GM18909 (cell line): Measurements from ENCODE around the gene UBE2K.
"Not testable (repeated sequence)": the region's sequence is repeated elsewhere in the genome, so short reads cannot be mapped to it uniquely, and the experiment has no call there.

Experiments
- ATAC-seq: cut with Tn5 transposase; IDR thresholded peaks from one replicate; pipeline ENCODE4 v1.9.1; 2021; ENCODE audit warnings: mild to moderate bottlenecking; ENCODE audit not compliant: unreplicated experiment, poor library complexity

UBE2K gene

DNA sequence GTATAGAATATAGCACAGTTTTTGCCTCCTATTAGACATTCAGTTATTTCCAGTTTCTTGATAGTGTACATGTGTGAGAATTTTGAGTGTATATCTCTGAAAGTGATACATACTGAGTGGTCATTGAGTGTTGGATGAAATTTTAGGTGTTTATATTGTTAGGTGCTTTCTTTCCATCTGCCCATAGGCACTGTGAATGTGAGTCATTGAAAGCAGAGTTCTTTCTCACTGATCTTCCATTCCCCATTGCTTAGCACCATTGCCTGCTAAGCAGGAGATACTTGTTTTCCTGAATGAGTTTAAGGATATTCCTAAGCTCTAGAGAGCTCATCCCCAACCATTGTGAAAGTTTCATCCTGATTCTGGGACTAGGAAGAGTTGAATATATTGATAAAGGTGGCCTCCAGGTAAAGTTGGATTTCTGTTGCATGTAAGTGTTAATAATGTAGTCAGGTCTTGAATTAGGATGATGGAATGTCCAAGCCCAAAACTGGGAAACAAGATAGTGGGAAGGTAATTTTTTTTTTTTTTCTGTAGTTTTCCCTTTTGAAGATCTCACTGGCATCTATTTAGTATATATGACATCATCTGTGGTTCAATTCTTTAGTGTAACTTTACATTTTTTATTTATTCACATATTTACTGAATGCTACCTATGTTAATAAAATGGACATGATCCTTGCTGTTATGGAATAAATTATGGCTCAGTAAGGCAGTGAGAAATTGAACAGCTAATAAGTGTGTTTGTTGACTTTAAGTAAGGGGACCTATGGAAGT is 22.1 kb downstream of the UBE2K start:
- ATAC-seq, result no peak

DNA sequence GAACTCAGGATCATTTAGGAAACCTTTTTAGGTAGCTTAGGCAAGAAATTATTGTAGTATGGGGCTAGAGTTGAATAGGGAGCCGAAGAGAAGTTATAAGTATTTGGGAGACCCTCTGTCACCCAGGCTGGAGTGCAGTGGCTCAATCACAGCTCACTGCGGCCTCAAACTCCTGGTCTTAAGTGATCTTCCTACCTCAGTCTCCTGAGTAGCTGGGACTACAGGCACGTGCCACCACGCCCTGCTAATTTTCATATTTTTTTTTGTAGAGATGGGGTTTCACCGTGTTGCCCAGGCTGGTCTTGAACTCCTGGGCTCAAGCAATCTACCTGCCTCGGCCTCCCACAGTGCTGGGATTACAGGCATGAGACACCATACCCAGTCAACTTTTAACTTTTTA is 23.3 kb downstream of the UBE2K start:
- ATAC-seq, result not testable (repeated sequence)

DNA sequence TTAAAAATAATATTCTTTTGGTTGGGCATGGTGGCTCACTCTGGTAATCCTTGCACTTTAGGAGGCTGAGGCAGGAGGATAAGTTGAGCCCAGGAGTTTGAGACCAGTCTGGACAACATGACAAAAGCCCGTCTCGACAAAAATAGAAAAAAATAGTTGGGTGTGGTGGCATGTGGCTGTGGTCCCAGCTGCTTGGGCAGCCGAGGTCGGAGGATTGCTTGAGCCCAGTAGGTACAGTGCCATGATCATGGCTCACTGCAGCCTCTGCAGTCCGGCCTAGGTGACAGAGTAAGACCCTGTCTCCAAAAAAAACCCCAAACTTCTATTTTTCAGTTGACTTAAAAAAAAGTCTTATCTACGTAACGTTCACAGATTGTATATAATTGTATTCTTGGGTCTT is 23.9 kb downstream of the UBE2K start:
- ATAC-seq, result no peak

DNA sequence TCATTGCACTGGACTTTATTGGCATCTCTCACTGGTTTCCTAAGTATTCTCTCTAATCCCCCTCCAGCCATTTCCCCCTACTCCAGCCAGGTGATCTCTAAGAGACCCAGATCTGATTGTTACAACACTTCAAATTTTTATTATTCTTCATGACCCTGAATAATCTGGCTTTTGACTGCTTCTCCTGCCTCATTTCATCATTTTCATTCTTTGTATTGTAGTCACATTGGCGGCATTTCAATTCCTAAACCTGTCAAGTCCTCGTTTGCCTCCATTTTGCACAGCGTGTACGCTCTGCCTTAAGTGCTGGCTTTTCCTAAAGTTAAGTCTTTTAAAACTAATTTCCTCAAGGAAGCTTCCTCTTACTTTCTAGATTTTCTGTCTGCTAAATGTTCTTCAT is 31.6 kb downstream of the UBE2K start:
- ATAC-seq, result no peak

DNA sequence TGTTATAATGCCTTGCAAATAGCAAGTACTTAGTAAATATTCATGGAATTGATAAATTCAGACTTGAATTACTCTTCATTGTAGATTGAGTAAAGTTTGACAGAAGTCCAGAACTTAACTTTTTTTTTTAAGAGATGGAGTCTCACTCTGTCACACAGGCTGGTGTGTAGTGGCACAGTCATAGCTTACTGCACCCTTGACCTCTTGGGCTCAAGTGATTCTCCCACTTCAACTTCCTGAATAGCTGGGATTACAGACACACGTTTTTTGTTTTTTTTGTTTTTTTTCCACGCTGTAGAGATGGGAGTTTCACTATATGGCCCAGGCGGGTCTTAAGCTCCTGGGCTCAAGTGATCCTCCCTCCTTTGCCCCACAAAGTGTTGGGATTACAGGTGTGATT is 32.1 kb downstream of the UBE2K start:
- ATAC-seq, result no peak

DNA sequence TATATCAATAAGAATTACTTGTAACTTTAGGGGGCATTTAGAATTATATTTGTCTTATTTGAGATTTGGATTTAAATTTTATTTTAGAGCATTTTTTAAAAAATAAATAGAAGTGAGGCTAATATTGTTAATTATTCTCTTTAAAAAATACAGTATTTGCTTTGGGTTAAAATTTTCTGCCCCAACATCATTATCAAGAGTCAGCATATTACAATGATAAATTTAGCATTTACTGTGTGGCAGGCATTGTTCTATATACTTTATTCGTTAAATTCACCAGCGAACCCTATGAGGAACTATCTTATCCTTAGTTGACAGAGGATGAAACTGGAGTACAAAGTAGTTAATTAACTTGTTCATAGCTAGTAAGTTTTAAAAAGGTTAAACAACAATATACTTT is 34.0 kb downstream of the UBE2K start:
- ATAC-seq, result no peak

DNA sequence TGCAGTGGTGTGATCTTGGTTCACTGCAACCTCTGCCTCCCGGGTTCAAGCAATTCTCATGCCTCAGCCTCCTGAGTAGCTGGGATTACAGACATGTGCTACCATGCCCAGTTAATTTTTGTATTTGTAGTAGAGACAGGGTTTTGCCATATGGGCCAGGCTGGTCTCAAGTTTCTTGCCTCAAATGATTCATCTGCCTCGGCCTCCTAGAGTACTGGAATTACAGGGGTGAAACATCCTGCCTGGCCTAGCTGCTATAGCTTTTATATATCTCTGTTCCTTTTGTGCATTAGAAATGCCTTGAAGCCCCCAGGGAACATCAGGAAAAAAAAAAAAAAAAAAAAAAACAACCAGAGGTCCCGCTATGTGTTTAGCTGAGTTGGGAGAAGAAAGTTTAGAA is 34.8 kb downstream of the UBE2K start:
- ATAC-seq, result no peak

DNA sequence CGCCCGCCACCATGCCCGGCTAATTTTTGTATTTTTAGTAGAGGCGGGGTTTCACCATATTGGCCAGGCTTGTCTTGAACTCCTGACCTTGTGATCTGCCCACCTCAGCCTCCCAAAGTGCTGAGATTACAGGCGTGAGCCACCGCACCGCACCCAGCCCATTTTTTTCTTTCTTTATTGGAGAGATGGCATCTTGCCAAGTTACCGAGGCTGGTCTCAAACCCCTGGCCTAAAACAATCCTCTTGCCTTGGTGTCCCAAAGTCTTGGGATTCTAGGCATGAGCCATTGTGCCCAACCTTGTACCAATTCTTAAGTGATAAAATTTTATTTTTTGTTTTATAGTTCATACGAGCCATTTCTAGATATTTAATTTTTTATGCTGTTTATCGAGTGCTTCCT is 41.7 kb downstream of the UBE2K start:
- not testable (repeated sequence) for ATAC-seq

DNA sequence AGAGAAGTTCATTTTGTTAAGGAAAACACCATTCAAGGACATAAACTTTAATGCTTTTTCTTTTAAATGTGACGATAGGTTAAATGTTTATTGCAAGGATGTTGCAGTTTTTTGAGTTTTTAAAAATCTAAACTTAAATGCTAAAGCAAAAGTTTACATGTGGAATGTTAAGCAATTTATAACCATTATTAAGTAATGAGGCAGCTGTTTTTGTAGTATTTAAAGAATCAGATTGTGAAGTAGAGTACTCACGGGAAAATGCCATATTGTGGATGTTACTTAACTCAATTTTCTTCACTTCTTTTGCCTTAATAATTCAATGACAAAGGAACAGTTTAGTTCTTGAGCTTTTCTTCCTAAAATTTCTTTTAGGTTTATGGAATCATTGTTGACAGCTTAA is 43.5 kb downstream of the UBE2K start:
- no peak for ATAC-seq

DNA sequence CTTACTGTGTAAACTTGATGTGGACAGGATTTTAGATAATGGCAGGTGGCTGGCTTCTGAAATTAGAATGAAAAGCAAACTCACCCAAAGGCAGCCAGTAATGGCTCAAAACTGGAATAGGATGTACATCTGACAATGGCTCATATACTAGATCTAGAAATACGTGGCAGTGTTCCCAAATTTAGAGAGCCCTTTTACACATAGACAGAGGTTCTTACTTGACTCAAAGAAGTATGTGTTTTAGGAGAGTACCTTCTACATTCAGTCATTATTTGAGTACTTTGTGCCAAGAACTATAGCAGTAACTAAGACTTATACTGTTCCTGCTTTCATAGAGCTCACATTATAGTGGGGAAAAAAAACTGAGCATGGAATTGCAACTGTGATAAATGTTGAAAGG is 48.0 kb downstream of the UBE2K start:
- no peak for ATAC-seq

DNA sequence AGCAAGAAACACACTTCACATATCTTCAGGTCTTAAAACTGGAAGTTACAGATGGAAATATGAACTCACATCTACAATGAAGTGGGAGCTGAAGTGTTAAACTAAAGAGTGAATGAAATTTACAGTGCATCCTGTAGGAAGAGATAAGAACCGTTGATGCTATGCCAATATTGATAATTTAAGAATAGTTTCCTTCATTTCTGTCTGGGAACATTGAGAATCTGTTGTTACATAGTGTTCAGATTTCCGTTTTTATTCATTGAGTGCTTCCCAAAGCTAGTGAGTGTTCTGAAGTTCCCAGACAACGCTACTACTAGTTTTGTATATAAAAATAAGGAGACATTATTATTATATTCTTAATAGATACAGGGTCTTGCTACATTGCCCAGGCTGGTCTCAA is 52.3 kb downstream of the UBE2K start:
- no peak for ATAC-seq

DNA sequence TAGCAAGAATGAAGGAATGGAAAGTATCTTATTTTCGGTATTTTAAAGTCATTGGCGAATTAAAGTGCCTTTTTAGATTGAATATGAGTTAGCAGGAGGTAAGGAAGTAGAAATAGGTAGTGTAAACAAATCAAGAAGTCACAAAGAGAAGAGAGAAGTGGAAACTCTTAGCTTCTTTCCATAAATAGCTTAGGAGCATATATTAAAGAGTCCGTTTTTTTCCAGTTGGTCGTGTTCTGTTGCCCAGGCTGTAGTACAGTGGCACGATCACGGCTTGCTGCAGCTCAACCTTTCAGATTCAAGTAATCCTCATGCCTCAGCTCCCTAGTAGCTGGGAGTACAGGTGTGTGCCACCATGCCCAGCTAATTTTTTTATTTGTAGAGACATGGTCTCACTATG is 56.4 kb downstream of the UBE2K start:
- ATAC-seq, result no peak

DNA sequence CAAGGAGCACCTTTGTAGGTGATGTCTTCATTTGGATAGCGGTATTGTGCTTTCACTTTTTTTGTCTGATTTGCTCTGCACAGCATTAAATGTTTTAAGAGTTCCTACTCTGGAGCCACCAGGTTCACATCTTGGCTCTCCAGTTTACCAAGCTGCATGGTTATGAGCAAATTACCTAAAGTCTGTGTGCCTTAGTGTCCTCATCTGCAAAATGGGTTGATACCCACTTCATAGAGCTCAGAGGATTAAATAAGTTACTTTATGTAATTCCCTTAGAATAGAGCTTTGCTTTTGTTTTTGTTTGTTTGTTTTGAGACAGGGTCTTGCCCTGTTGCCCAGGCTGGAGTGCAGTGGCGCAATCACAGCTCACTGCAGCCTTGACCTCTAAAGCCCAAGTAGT is 58.2 kb downstream of the UBE2K start:
- ATAC-seq, result no peak

DNA sequence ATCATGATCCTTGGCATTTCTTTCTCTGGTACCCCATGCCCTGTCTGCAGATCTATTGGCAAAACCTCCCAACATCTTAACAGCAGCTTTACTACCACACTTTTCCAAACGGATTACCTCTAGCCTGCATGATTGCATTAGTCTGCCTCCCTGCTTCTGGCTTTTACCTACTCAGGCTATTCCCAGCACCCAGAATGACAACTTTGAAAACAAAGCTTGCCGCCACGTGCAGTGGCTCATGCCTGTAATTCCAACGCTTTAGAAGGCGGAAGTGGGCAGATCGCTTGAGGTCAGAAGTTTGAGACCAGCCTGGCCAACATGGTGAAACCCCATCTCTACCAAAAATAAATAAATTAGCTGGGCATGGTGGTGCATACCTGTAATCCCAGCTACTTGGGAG is 60.2 kb downstream of the UBE2K start:
- ATAC-seq, result no peak

DNA sequence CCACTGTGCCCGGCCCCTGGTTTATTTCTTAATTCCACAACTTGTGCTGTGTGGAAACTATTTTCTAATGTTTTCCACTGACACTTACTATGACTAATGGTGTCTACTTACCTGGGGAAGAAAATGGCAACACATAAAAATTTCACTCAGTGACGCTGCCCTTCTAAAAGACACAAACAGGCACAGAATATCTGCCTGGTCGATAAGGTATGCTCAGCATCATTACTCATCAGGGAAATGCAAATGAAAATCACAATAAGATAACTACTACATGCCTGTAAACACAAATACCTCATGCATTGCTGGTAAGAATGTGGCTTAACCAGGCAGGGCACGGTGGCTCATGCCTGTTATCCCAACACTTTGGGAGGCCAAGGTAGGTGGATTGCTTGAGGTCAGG is 61.6 kb downstream of the UBE2K start:
- no peak for ATAC-seq

DNA sequence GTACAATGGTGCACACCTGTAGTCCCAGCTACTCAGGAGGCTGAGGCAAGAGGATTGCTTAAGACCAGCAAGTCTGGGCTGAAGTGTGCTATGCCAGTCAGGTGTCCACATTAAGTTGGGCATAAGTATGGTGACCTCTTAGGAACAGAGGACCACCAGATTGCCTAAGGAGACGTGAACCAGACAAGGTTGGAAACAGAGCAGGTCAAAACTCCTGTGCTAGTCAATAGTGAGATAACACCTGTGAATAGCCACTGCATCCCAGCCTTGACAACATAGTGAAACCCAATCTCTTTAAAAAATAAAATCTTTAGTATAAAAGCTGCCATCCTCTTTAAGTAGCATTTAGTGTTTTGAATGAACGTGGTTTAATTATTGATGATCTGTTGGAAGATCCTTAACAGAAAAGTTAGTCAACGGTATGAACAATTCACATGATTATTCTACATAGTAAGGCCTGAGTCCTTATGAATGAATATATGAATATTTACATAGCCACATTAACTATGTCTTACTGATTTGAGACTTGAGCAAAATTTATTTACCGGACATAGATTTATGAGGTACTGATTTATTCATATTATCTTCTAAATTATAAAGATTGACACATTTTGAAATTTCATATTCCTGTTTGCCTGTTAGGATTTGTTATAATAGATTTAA is 63.2 kb downstream of the UBE2K start:
- ATAC-seq, result no peak

DNA sequence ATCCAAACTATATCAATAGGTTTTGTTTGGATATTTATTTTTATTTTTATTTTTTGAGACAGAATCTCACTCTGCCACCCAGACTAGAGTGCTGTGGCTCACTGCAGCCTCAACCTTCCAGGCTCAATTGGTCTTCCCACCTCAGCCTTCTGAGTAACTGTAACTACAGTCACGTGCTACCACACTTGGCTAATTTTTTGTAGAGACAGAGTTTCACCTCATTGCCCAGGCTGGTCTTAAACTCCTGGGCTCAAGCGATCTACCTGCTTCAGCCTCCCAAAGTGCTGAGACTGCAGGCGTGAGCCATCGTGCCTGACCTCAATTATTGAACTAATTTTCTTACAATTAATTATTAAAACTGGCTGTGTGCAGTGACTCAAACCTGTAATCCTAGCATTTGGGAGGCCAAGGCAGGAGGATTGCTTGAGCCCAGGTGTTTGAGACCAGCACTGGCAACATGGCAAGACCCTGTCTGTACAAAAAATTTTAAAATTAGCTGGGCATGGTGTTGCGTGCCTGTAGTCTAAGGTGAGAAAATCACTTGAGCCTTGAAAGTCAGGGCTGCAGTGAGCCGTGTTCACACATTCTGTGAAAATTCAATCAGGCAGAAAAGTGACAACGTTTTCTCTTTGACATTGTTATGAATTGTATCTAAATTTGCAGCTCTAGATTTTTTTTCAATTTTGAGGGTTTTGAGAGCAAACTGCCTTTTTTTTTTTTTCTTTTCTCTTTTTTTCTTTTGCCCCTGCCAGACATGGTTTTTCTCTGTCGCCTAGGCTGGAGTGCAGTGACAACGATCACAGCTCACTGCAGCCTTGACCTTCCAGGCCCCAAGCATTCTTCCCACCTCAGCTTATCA is 66.0 kb downstream of the UBE2K start:
- peak; percentile 69 for ATAC-seq

DNA sequence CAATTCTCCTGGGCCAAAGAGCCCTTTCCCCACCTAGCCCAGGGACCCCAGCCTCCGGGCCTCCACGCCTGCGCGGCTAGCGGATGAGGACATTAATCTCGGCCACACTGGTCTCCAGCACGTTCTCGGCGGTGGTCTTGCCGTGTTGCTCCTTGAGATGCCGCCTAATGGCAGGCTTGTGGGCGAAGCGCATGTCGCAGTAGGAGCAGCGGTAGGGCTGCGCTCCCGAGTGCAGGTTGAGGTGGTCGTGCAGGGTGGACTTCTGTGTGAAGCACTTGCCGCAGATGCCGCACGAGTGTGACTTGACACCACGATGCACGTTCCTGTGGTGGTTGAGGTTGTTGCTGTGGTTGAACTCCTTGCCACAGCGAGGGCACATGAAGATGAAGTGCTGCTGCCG is 72.1 kb downstream of the UBE2K start:
- no peak for ATAC-seq

DNA sequence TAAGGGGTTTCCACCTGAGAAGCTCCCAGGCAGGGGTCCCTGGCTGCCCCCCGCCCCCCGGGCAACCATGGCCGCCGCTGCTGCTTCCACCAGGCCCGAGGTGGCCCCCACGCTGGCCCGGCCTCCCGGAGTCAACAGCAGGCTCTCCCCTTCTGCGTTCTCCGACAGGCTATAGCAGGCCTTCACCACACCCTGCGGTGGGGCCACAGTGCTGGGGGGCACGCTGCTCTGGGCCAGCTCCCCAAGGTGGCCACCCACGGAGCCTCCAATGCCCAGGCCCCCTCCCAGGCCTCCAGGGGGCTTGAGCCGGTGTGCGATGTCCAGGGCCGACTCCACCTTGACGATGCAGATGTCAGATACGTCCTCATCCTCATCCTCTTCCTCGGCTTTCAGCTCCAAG is 72.5 kb downstream of the UBE2K start:
- no peak for ATAC-seq

DNA sequence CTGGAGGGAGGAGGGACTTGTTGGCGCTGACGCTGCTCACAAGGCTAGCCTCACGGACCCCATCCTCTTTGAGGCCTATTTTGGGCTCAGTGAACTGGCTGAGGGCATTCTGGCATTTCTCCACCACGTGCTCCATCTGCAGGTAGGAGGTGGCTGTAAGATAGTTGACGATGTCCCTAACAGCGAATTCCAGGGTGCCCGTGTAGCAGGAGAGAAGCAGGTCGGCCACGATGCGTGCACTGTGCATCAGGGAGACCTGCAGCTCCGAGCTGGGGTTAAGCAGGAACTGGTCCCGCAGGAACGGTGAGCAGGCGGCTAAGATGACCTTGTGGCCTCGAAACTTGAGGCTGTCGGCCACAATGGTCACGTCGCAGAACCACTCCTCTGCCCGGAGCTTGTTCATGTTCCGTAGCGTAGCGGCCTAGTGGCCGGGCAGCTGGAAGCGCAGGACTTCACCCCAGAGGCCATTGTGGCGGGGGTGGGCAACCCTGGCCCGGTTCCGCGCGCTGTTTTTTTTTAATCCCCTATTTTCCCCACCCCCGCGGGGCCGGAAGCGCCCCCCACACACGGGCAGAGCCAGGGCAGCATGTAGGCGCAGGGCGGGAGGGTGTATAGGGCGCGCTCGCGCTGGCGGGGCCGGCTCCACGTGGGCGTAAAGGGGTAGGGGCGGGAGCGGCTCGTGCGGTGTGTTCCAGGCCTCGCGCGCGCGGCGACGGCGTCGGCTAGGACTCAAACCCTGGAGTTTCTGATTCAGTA is 73.2 kb downstream of the UBE2K start:
- ATAC-seq, result no peak

DNA sequence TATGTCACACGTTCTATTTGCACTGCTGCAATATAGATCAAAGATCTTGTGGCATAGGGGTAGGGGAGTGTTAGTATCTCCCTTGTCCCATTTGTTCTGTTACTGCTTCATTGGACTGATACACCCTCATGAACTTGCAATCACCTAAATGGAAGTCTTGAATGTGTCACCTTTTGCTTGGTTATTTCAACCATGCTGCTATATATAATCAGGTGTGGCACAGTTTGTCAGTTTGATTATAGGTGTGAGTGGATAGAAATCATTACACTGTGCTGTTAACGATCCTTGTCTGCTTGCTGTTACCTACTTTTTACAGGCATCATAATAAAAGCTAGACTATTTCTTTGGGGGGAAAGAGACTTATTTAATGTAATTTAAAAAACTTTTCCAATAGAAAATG is 84.1 kb downstream of the UBE2K start:
- not testable (repeated sequence) for ATAC-seq
